ENCODE data around the gene MYO16. TPM values are rescaled to one million over a fixed set of nuclear protein-coding genes. Genes with fewer than 3 reads are reported as not detected.

The MYO16 gene
- polyA plus RNA-seq, 2 of the 4 experiments (the other 2 are of a cell fraction) = 0.03 to 0.06 TPM

- ATAC-seq (no peak), FAIRE-seq (no peak), DNase-seq (ENCODE audit: low read depth in 1 of 2, low spot score in 1 of 2) (no peak)
- Histone ChIP-seq H3K4me3 (no peak overlapping the region), H3K27ac (no peak overlapping the region), H3K9me3 (no peaks in the 10 kb centered on the region), H3K4me2 (no peak overlapping the region), H3K4me1 (no peaks in the 10 kb centered on the region)
- WGBS (ENCODE audit: missing lambda C conversion rate) = 88% methylated on average over 2 of the region's 2 CpGs
- TF ChIP-seq RAD21 (conservative IDR thresholded peaks at IDR 0.05 in 1 of 2, IDR thresholded peaks at IDR 0.05 in 1 of 2) (0 out of 5 replicates have a peak, but pooled peaks of 1 of the 2 experiments have one; percentile 8), POLR2AphosphoS2 (conservative IDR thresholded peaks at IDR 0.05; ENCODE audit: low read length) (no peak)
- ChIA-PET CTCF (no interaction called here), POLR2A (no interaction called here)
These were observed 494.6 kb downstream of the MYO16 start for GRCh38 chr13:109123971-109124370.

GRCh38 chr13:109126178-109126577 is 496.8 kb downstream of the MYO16 start:
- no peak for TF ChIP-seq RCOR1 (IDR thresholded peaks at IDR 0.05; ENCODE audit: low read depth, low read length)
- TF ChIP-seq NFE2L2 (conservative IDR thresholded peaks at IDR 0.05; ENCODE audit: low read length) = no peak
- TF ChIP-seq CEBPB (IDR thresholded peaks at IDR 0.05) = no peak
- H3K4me2 ChIP-seq = no peak overlapping the region
- H3K9me3 ChIP-seq = no peaks in the 10 kb centered on the region
- WGBS (ENCODE audit: missing lambda C conversion rate) = 77% methylated on average over 5 of the region's 5 CpGs
- no peak for FAIRE-seq
- ChIA-PET POLR2A (no interaction called here), CTCF (no interaction called here)
- H3K4me1 ChIP-seq = no peaks in the 10 kb centered on the region
- H3K4me3 ChIP-seq = no peak overlapping the region
- no peak for ATAC-seq
- no peak for DNase-seq (ENCODE audit: low read depth in 1 of 2, low spot score in 1 of 2)
- no peak overlapping the region for H3K27ac ChIP-seq

GRCh38 chr13:109126891-109127641 is 497.7 kb downstream of the MYO16 start:
- Histone ChIP-seq H3K4me3 (no peak overlapping the region), H3K9me3 (no peaks in the 10 kb centered on the region), H3K4me2 (no peak overlapping the region), H3K27ac (no peak overlapping the region), H3K4me1 (no peaks in the 10 kb centered on the region)
- POLR2A ChIA-PET = no interaction called here
- no peak for FAIRE-seq
- no peak for DNase-seq (ENCODE audit: low read depth in 1 of 2, low spot score in 1 of 2)
- 91% methylated on average over 33 of the region's 34 CpGs for WGBS (ENCODE audit: missing lambda C conversion rate)
- no peak for ATAC-seq
- TF ChIP-seq EHF (CRISPR knock-in tag; IDR thresholded peaks at IDR 0.05) (no peak), NR3C1 (IDR thresholded peaks at IDR 0.05) (no peak), PBX3 (IDR thresholded peaks at IDR 0.05) (no peak), KDM5A (IDR thresholded peaks at IDR 0.05) (no peak), USF2 (IDR thresholded peaks at IDR 0.05) (no peak), REST (IDR thresholded peaks at IDR 0.05) (no peak), CTCF (IDR thresholded peaks at IDR 0.05) (no peak), CBX8 (IDR thresholded peaks at IDR 0.05) (no peak), EP300 (IDR thresholded peaks at IDR 0.05) (no peak), POLR2AphosphoS2 (conservative IDR thresholded peaks at IDR 0.05; ENCODE audit: low read length) (no peak), HEYL (CRISPR knock-in tag; IDR thresholded peaks at IDR 0.05) (no peak), HDAC2 (IDR thresholded peaks at IDR 0.05) (no peak)
- CTCF ChIA-PET = no interaction called here
